Erythroblast (primary cell): Measurements from ENCODE around the gene HM13.

ENCODE experiments used
- GATA1 ChIP-seq: IDR thresholded peaks from 2 replicates; pipeline ENCODE4 v1.6.1; 2011; ENCODE audit warnings: low read depth, mild to moderate bottlenecking, control low read depth, low read length, moderate library complexity
- POLR2A ChIP-seq: IDR thresholded peaks from 2 replicates; pipeline ENCODE4 v1.6.1; 2011; ENCODE audit warnings: mild to moderate bottlenecking, low read length

DNA sequence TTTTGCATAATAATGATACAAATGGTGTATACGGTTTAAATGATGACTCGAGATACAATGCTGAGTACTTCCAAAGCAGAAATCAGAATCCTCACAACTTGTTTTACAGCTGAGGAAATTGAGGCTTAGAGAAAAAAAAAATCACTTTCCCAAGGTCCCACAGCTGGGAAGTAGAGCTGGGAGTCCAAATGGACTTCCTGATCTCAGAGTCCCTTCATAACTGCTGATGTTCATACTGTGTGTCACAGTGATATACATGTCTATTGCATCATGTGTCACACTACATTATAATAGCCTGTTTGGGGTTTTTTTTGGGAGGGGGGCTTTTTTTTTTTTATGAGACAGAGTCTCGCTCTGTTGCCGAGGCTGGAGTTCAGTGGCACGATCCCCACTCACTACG is 8.5 kb downstream of the HM13 start:
- TF ChIP-seq POLR2A, result no peak
- no peak for TF ChIP-seq GATA1
